K562 (cell line): ENCODE data around the gene GZMM. TPM values are rescaled to one million over a fixed set of nuclear protein-coding genes. Genes with fewer than 3 reads are reported as not detected.

Source experiments
- MCM5 ChIP-seq: fragments of 450-650 bp; IDR thresholded peaks from 2 replicates; pipeline ENCODE4 v1.6.1; 2016; ENCODE audit warnings: low read depth
- NRF1 ChIP-seq, 2 experiments: fragments of 450-650 bp; IDR thresholded peaks in 1 of 2; conservative IDR thresholded peaks in 1 of 2; 2 replicates each; pipeline ENCODE4 v1.6.1; 2014; ENCODE audit warnings: mild to moderate bottlenecking in 2 of 2
- SREBF1 ChIP-seq: fragments of 150-350 bp; IDR thresholded peaks from 2 replicates; pipeline ENCODE4 v1.6.1; 2014; ENCODE audit warnings: antibody characterized with exemption, low read depth, low read length, borderline replicate concordance
- TBP ChIP-seq: optimal IDR thresholded peaks from 2 replicates; pipeline ENCODE3; 2011; ENCODE audit warnings: low read depth, low read length, improper control_type of control experiment
- ZNF140 ChIP-seq: fragments of 250-450 bp; sonication (Bioruptor Pico); IDR thresholded peaks from 2 replicates; pipeline ENCODE4 v1.8.0; 2021; ENCODE audit warnings: moderate library complexity, mild to moderate bottlenecking, inconsistent platforms
- ZNF354B ChIP-seq: fragments of 250-450 bp; sonication (Bioruptor Pico); IDR thresholded peaks from 2 replicates; pipeline ENCODE4 v1.4.0; 2020
- polyA plus RNA-seq, 8 experiments: library from polyadenylated mRNA; depleted of rRNA in 4 of 8; stranded (reverse) in 5 of 8; unstranded in 3 of 8; fragments of >200 nt; fragmentation: Nextera tagmentation in 2 of 8; fragmentation: Illumina TruSeq in 1 of 8; extraction: Ambion mirVana in 2 of 8; extraction: Trizol in 1 of 8; gene quantifications; 2 replicates each; pipeline versions ENCODE4 v1.2.1 to v1.2.3, GENCODE V29; 2011 to 2014; ENCODE audit warnings: inconsistent platforms in 1 of 8, missing spikeins in 1 of 8
- total RNA-seq, 7 experiments: library from RNA; depleted of rRNA in 6 of 7; stranded (reverse); fragments of >200 nt in 6 of 7; fragmentation: Illumina TruSeq in 2 of 7; extraction: Trizol in 2 of 7; gene quantifications; 2 replicates each; pipeline versions ENCODE4 v1.2.1 to v1.2.3, GENCODE V29; 2011 to 2021; ENCODE audit warnings: low replicate concordance in 1 of 7
- TF ChIP-seq, protein P1 (sequence below): fragments of 450-650 bp; IDR thresholded peaks from 2 replicates; pipeline ENCODE4 v1.7.0; 2016; ENCODE audit warnings: borderline replicate concordance
- TF ChIP-seq, protein P2 (sequence below): fragments of 450-650 bp; IDR thresholded peaks from 2 replicates; pipeline ENCODE4 v1.6.1; 2017; ENCODE audit warnings: antibody characterized with exemption
- TF ChIP-seq, protein P3 (sequence below): fragments of 450-650 bp; IDR thresholded peaks from 2 replicates; pipeline ENCODE4 v1.6.1; 2016; ENCODE audit warnings: mild to moderate bottlenecking, moderate library complexity

Gene GZMM
- total and polyA plus RNA-seq, 9 of the 15 experiments (the other 6 are each of a cell fraction or from before 2014, with no cell fraction given), result 0.08 to 2.6 (median 0.70) TPM; not detected in 2

DNA sequence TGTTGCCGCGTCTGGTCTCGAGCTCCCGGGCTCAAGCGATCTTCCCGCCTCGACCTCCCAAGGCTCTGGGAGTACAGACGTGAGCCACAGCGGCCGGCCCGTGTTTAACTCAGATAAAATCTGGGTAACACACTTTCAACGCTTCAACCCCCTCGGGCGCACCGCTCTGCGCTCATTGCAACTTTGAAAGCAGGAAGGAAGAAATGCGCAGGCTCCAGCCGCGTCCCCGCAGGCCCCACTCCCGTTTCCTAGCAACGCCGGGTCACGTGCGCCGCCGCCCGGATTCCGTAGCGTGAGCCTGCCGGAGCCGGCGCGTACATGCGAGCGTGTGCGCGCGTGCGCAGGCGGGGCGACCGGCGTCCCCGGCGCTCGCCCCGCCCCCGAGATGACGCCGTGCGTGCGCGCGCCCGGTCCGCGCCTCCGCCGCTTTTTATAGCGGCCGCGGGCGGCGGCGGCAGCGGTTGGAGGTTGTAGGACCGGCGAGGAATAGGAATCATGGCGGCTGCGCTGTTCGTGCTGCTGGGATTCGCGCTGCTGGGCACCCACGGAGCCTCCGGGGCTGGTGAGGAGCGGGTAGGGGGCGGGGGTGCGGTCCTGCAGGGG lies 28.4 kb downstream of the GZMM start, which contains the start of gene BSG (continued):
- TF ChIP-seq, protein P1, sequence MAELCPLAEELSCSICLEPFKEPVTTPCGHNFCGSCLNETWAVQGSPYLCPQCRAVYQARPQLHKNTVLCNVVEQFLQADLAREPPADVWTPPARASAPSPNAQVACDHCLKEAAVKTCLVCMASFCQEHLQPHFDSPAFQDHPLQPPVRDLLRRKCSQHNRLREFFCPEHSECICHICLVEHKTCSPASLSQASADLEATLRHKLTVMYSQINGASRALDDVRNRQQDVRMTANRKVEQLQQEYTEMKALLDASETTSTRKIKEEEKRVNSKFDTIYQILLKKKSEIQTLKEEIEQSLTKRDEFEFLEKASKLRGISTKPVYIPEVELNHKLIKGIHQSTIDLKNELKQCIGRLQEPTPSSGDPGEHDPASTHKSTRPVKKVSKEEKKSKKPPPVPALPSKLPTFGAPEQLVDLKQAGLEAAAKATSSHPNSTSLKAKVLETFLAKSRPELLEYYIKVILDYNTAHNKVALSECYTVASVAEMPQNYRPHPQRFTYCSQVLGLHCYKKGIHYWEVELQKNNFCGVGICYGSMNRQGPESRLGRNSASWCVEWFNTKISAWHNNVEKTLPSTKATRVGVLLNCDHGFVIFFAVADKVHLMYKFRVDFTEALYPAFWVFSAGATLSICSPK, result no peak
- TF ChIP-seq ZNF140 (CRISPR knock-in tag) (no peak), MCM5 (no peak), NRF1 (conservative IDR thresholded peaks at IDR 0.05 in 1 of 2, IDR thresholded peaks at IDR 0.05 in 1 of 2) (peak; percentile 98 to 99), SREBF1 (no peak), TBP (peak; percentile 96), ZNF354B (CRISPR knock-in tag) (no peak)
- TF ChIP-seq, protein P2, sequence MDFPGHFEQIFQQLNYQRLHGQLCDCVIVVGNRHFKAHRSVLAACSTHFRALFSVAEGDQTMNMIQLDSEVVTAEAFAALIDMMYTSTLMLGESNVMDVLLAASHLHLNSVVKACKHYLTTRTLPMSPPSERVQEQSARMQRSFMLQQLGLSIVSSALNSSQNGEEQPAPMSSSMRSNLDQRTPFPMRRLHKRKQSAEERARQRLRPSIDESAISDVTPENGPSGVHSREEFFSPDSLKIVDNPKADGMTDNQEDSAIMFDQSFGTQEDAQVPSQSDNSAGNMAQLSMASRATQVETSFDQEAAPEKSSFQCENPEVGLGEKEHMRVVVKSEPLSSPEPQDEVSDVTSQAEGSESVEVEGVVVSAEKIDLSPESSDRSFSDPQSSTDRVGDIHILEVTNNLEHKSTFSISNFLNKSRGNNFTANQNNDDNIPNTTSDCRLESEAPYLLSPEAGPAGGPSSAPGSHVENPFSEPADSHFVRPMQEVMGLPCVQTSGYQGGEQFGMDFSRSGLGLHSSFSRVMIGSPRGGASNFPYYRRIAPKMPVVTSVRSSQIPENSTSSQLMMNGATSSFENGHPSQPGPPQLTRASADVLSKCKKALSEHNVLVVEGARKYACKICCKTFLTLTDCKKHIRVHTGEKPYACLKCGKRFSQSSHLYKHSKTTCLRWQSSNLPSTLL, result no peak
- TF ChIP-seq, protein P3, sequence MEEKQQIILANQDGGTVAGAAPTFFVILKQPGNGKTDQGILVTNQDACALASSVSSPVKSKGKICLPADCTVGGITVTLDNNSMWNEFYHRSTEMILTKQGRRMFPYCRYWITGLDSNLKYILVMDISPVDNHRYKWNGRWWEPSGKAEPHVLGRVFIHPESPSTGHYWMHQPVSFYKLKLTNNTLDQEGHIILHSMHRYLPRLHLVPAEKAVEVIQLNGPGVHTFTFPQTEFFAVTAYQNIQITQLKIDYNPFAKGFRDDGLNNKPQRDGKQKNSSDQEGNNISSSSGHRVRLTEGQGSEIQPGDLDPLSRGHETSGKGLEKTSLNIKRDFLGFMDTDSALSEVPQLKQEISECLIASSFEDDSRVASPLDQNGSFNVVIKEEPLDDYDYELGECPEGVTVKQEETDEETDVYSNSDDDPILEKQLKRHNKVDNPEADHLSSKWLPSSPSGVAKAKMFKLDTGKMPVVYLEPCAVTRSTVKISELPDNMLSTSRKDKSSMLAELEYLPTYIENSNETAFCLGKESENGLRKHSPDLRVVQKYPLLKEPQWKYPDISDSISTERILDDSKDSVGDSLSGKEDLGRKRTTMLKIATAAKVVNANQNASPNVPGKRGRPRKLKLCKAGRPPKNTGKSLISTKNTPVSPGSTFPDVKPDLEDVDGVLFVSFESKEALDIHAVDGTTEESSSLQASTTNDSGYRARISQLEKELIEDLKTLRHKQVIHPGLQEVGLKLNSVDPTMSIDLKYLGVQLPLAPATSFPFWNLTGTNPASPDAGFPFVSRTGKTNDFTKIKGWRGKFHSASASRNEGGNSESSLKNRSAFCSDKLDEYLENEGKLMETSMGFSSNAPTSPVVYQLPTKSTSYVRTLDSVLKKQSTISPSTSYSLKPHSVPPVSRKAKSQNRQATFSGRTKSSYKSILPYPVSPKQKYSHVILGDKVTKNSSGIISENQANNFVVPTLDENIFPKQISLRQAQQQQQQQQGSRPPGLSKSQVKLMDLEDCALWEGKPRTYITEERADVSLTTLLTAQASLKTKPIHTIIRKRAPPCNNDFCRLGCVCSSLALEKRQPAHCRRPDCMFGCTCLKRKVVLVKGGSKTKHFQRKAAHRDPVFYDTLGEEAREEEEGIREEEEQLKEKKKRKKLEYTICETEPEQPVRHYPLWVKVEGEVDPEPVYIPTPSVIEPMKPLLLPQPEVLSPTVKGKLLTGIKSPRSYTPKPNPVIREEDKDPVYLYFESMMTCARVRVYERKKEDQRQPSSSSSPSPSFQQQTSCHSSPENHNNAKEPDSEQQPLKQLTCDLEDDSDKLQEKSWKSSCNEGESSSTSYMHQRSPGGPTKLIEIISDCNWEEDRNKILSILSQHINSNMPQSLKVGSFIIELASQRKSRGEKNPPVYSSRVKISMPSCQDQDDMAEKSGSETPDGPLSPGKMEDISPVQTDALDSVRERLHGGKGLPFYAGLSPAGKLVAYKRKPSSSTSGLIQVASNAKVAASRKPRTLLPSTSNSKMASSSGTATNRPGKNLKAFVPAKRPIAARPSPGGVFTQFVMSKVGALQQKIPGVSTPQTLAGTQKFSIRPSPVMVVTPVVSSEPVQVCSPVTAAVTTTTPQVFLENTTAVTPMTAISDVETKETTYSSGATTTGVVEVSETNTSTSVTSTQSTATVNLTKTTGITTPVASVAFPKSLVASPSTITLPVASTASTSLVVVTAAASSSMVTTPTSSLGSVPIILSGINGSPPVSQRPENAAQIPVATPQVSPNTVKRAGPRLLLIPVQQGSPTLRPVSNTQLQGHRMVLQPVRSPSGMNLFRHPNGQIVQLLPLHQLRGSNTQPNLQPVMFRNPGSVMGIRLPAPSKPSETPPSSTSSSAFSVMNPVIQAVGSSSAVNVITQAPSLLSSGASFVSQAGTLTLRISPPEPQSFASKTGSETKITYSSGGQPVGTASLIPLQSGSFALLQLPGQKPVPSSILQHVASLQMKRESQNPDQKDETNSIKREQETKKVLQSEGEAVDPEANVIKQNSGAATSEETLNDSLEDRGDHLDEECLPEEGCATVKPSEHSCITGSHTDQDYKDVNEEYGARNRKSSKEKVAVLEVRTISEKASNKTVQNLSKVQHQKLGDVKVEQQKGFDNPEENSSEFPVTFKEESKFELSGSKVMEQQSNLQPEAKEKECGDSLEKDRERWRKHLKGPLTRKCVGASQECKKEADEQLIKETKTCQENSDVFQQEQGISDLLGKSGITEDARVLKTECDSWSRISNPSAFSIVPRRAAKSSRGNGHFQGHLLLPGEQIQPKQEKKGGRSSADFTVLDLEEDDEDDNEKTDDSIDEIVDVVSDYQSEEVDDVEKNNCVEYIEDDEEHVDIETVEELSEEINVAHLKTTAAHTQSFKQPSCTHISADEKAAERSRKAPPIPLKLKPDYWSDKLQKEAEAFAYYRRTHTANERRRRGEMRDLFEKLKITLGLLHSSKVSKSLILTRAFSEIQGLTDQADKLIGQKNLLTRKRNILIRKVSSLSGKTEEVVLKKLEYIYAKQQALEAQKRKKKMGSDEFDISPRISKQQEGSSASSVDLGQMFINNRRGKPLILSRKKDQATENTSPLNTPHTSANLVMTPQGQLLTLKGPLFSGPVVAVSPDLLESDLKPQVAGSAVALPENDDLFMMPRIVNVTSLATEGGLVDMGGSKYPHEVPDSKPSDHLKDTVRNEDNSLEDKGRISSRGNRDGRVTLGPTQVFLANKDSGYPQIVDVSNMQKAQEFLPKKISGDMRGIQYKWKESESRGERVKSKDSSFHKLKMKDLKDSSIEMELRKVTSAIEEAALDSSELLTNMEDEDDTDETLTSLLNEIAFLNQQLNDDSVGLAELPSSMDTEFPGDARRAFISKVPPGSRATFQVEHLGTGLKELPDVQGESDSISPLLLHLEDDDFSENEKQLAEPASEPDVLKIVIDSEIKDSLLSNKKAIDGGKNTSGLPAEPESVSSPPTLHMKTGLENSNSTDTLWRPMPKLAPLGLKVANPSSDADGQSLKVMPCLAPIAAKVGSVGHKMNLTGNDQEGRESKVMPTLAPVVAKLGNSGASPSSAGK, result peak; percentile 27; the same call in 1 of the 2 replicates
